IPS-20b (cell line): Measurements from ENCODE around the gene CERT1.

Experiments
- H3K27ac ChIP-seq: one replicate; pipeline ENCODE4 v1.5.1; 2013; ENCODE audit warnings: low read length
- H3K27me3 ChIP-seq: 2 replicates; pipeline ENCODE4 v1.6.1; 2013; ENCODE audit warnings: mild to moderate bottlenecking, low read length, inconsistent platforms; ENCODE audit not compliant: insufficient read depth
- H3K36me3 ChIP-seq: 2 replicates; pipeline ENCODE4 v1.6.1; 2013; ENCODE audit warnings: low read depth, mild to moderate bottlenecking, inconsistent platforms, low read length, moderate library complexity; ENCODE audit not compliant: insufficient read depth
- H3K4me1 ChIP-seq: 2 replicates; pipeline ENCODE4 v1.6.1; 2013; ENCODE audit warnings: mild to moderate bottlenecking, control low read depth, inconsistent platforms, low read length, moderate library complexity; ENCODE audit not compliant: insufficient read depth
- H3K4me3 ChIP-seq: 2 replicates; pipeline ENCODE4 v1.5.1; 2013; ENCODE audit warnings: mild to moderate bottlenecking, low read length, inconsistent platforms
- H3K9ac ChIP-seq: 2 replicates; pipeline ENCODE4 v1.6.1; 2013; ENCODE audit warnings: low read depth, mild to moderate bottlenecking, inconsistent platforms, low read length, moderate library complexity
- H3K9me3 ChIP-seq: 2 replicates; pipeline ENCODE4 v1.6.1; 2013; ENCODE audit warnings: mild to moderate bottlenecking, low read depth, low read length, inconsistent platforms; ENCODE audit not compliant: insufficient read depth

The CERT1 gene

GRCh38 chr5:75471193-75471592, 40.2 kb downstream of the CERT1 start:
- H3K4me3 ChIP-seq, result no peak overlapping the region
- H3K4me1 ChIP-seq, result peaks cover 31% of the 10 kb centered on the region
- no peak overlapping the region for H3K9ac ChIP-seq
- no peak overlapping the region for H3K27ac ChIP-seq
- H3K27me3 ChIP-seq, result no peaks in the 10 kb centered on the region
- H3K9me3 ChIP-seq, result no peaks in the 10 kb centered on the region
- no peaks in the 10 kb centered on the region for H3K36me3 ChIP-seq

- H3K27me3 ChIP-seq, result no peaks in the 10 kb centered on the region
- no peak overlapping the region for H3K27ac ChIP-seq
- no peaks in the 10 kb centered on the region for H3K36me3 ChIP-seq
- H3K9ac ChIP-seq, result no peak overlapping the region
- no peak overlapping the region for H3K4me3 ChIP-seq
- H3K9me3 ChIP-seq, result no peaks in the 10 kb centered on the region
- peaks cover 24% of the 10 kb centered on the region; the same call in 1 of the 2 replicates for H3K4me1 ChIP-seq
Measured at GRCh38 chr5:75469017-75469416, 42.4 kb downstream of the CERT1 start.

GRCh38 chr5:75468593-75468992, 42.8 kb downstream of the CERT1 start:
- Histone ChIP-seq H3K27ac (no peak overlapping the region), H3K36me3 (no peaks in the 10 kb centered on the region), H3K27me3 (no peaks in the 10 kb centered on the region), H3K4me1 (peaks cover 28% of the 10 kb centered on the region; the same call in 1 of the 2 replicates), H3K4me3 (no peak overlapping the region), H3K9me3 (no peaks in the 10 kb centered on the region), H3K9ac (no peak overlapping the region)

GRCh38 chr5:75466006-75466716, 45.3 kb downstream of the CERT1 start:
- no peak overlapping the region for H3K27ac ChIP-seq
- no peaks in the 10 kb centered on the region for H3K36me3 ChIP-seq
- H3K4me1 ChIP-seq, result peaks cover 30% of the 10 kb centered on the region; the same call in 1 of the 2 replicates
- H3K4me3 ChIP-seq, result no peak overlapping the region
- no peaks in the 10 kb centered on the region for H3K9me3 ChIP-seq
- no peak overlapping the region for H3K9ac ChIP-seq
- no peaks in the 10 kb centered on the region for H3K27me3 ChIP-seq

- Histone ChIP-seq H3K9ac (no peak overlapping the region), H3K4me1 (peaks cover 35% of the 10 kb centered on the region; the same call in 1 of the 2 replicates), H3K9me3 (no peaks in the 10 kb centered on the region), H3K4me3 (no peak overlapping the region), H3K27me3 (no peaks in the 10 kb centered on the region), H3K36me3 (no peaks in the 10 kb centered on the region), H3K27ac (no peak overlapping the region)
Measured at GRCh38 chr5:75465480-75465879, 45.9 kb downstream of the CERT1 start.

- no peaks in the 10 kb centered on the region for H3K36me3 ChIP-seq
- no peak overlapping the region for H3K9ac ChIP-seq
- no peaks in the 10 kb centered on the region for H3K9me3 ChIP-seq
- peaks cover 35% of the 10 kb centered on the region; the same call in 1 of the 2 replicates for H3K4me1 ChIP-seq
- no peaks in the 10 kb centered on the region for H3K27me3 ChIP-seq
- H3K27ac ChIP-seq, result no peak overlapping the region
- no peak overlapping the region for H3K4me3 ChIP-seq
Measured at GRCh38 chr5:75463726-75464125, 47.7 kb downstream of the CERT1 start.

GRCh38 chr5:75461679-75462078, 49.8 kb downstream of the CERT1 start:
- Histone ChIP-seq H3K9ac (no peak overlapping the region), H3K4me1 (peaks cover 28% of the 10 kb centered on the region; the same call in 1 of the 2 replicates), H3K4me3 (no peak overlapping the region), H3K9me3 (no peaks in the 10 kb centered on the region), H3K27me3 (no peaks in the 10 kb centered on the region), H3K36me3 (no peaks in the 10 kb centered on the region), H3K27ac (no peak overlapping the region)

GRCh38 chr5:75460942-75461610, 50.4 kb downstream of the CERT1 start:
- Histone ChIP-seq H3K27me3 (no peaks in the 10 kb centered on the region), H3K4me3 (no peak overlapping the region), H3K4me1 (peaks cover 23% of the 10 kb centered on the region; the same call in 1 of the 2 replicates), H3K27ac (no peak overlapping the region), H3K9me3 (no peaks in the 10 kb centered on the region), H3K9ac (no peak overlapping the region), H3K36me3 (no peaks in the 10 kb centered on the region)

- Histone ChIP-seq H3K9ac (no peak overlapping the region), H3K4me1 (peaks cover 18% of the 10 kb centered on the region; the same call in 1 of the 2 replicates), H3K36me3 (no peaks in the 10 kb centered on the region), H3K27ac (no peak overlapping the region), H3K4me3 (no peak overlapping the region), H3K9me3 (no peaks in the 10 kb centered on the region), H3K27me3 (no peaks in the 10 kb centered on the region)
Measured at GRCh38 chr5:75460532-75460931, 50.9 kb downstream of the CERT1 start.

GRCh38 chr5:75457691-75458090, 53.7 kb downstream of the CERT1 start:
- Histone ChIP-seq H3K9me3 (no peaks in the 10 kb centered on the region), H3K4me1 (peaks cover 6% of the 10 kb centered on the region; the same call in 1 of the 2 replicates), H3K4me3 (no peak overlapping the region), H3K36me3 (no peaks in the 10 kb centered on the region), H3K9ac (no peak overlapping the region), H3K27me3 (no peaks in the 10 kb centered on the region), H3K27ac (no peak overlapping the region)

- Histone ChIP-seq H3K9ac (no peak overlapping the region), H3K4me1 (peaks cover 6% of the 10 kb centered on the region; the same call in 1 of the 2 replicates), H3K27me3 (no peaks in the 10 kb centered on the region)
Measured at GRCh38 chr5:75457161-75457560, 54.3 kb downstream of the CERT1 start.

GRCh38 chr5:75450069-75450468, 61.4 kb downstream of the CERT1 start:
- H3K4me3 ChIP-seq, result no peak overlapping the region
- no peak overlapping the region for H3K9ac ChIP-seq
- no peaks in the 10 kb centered on the region; the same call in 1 of the 2 replicates for H3K9me3 ChIP-seq
- no peaks in the 10 kb centered on the region for H3K27me3 ChIP-seq
- peaks cover 8% of the 10 kb centered on the region; the same call in 1 of the 2 replicates for H3K4me1 ChIP-seq
- no peak overlapping the region for H3K27ac ChIP-seq
- no peaks in the 10 kb centered on the region for H3K36me3 ChIP-seq

More at GRCh38 chr5:75457161-75457560, 54.3 kb downstream of the CERT1 start:
- Histone ChIP-seq H3K27ac (no peak overlapping the region), H3K4me3 (no peak overlapping the region), H3K36me3 (no peaks in the 10 kb centered on the region), H3K9me3 (no peaks in the 10 kb centered on the region)
